ENCODE results near the gene CDR2. TPM values are rescaled to one million over a fixed set of nuclear protein-coding genes. Genes with fewer than 3 reads are reported as not detected.

The CDR2 gene
- total and polyA plus RNA-seq, 2 experiments from 2014 or later: 26.7 to 30.9 TPM

GRCh38 chr16:22321340-22322001 is 52.9 kb downstream of the CDR2 start:
- Histone ChIP-seq H3K9me2 (replicated peaks; ENCODE audit: insufficient read depth) (no peaks in the 10 kb centered on the region), H3K9me3 (ENCODE audit: low read depth) (no peaks in the 10 kb centered on the region), H3K27ac (no peak overlapping the region), H3K27me3 (no peaks in the 10 kb centered on the region), H3K4me2 (no peak overlapping the region), H4K20me1 (ENCODE audit: insufficient read depth, poor library complexity, severe bottlenecking) (peaks cover 3% of the 10 kb centered on the region), H3K79me2 (peaks cover 4% of the 10 kb centered on the region), H2AFZ (no peak overlapping the region), H3K36me3 (replicated peaks; ENCODE audit: insufficient read depth, low read depth) (no peaks in the 10 kb centered on the region), H3K4me3 (no peak overlapping the region), H3K4me1 (ENCODE audit: insufficient read depth) (no peaks in the 10 kb centered on the region)
- DNase-seq (ENCODE audit: low spot score): peak; percentile 88
- TF ChIP-seq EZH2phosphoT487 (IDR thresholded peaks at IDR 0.05; ENCODE audit: low read depth, severe bottlenecking, unreplicated experiment): no peak
- TF ChIP-seq CTCF (IDR thresholded peaks at IDR 0.05; ENCODE audit: poor library complexity): peak; percentile 89
- TF ChIP-seq EZH2 (IDR thresholded peaks at IDR 0.05; ENCODE audit: borderline replicate concordance): no peak
- WGBS (ENCODE audit: low lambda C conversion rate, missing lambda C conversion rate): 56% methylated on average over 16 of the region's 16 CpGs

GRCh38 chr16:22320572-22321339 is 53.7 kb downstream of the CDR2 start:
- Histone ChIP-seq H4K20me1 (ENCODE audit: insufficient read depth, poor library complexity, severe bottlenecking) (peaks cover 3% of the 10 kb centered on the region), H3K4me2 (no peak overlapping the region), H3K36me3 (replicated peaks; ENCODE audit: insufficient read depth, low read depth) (no peaks in the 10 kb centered on the region), H3K27me3 (no peaks in the 10 kb centered on the region), H3K4me3 (no peak overlapping the region), H3K9me3 (ENCODE audit: low read depth) (no peaks in the 10 kb centered on the region), H3K4me1 (ENCODE audit: insufficient read depth) (no peaks in the 10 kb centered on the region), H2AFZ (no peak overlapping the region), H3K79me2 (peaks cover 4% of the 10 kb centered on the region), H3K27ac (no peak overlapping the region), H3K9me2 (replicated peaks; ENCODE audit: insufficient read depth) (no peaks in the 10 kb centered on the region)
- DNase-seq (ENCODE audit: low spot score): no peak
- no peak for TF ChIP-seq CTCF (IDR thresholded peaks at IDR 0.05; ENCODE audit: poor library complexity)
- no peak for TF ChIP-seq EZH2 (IDR thresholded peaks at IDR 0.05; ENCODE audit: borderline replicate concordance)
- TF ChIP-seq EZH2phosphoT487 (IDR thresholded peaks at IDR 0.05; ENCODE audit: low read depth, severe bottlenecking, unreplicated experiment): no peak
- 71% methylated on average over 13 of the region's 13 CpGs for WGBS (ENCODE audit: low lambda C conversion rate, missing lambda C conversion rate)

GRCh38 chr16:22318690-22319358 is 55.6 kb downstream of the CDR2 start:
- Histone ChIP-seq H3K4me3 (no peak overlapping the region), H3K4me1 (ENCODE audit: insufficient read depth) (no peaks in the 10 kb centered on the region), H3K27me3 (no peaks in the 10 kb centered on the region), H3K9me3 (ENCODE audit: low read depth) (no peaks in the 10 kb centered on the region), H3K9me2 (replicated peaks; ENCODE audit: insufficient read depth) (no peaks in the 10 kb centered on the region), H3K27ac (no peak overlapping the region), H4K20me1 (ENCODE audit: insufficient read depth, poor library complexity, severe bottlenecking) (peaks cover 3% of the 10 kb centered on the region), H3K79me2 (peaks cover 4% of the 10 kb centered on the region), H2AFZ (no peak overlapping the region), H3K4me2 (no peak overlapping the region), H3K36me3 (replicated peaks; ENCODE audit: insufficient read depth, low read depth) (no peaks in the 10 kb centered on the region)
- TF ChIP-seq EZH2phosphoT487 (IDR thresholded peaks at IDR 0.05; ENCODE audit: low read depth, severe bottlenecking, unreplicated experiment) (no peak), CTCF (IDR thresholded peaks at IDR 0.05; ENCODE audit: poor library complexity) (peak; percentile 43)
- peak; percentile 38 for DNase-seq (ENCODE audit: low spot score)
- WGBS (ENCODE audit: low lambda C conversion rate, missing lambda C conversion rate): 91% methylated on average over 18 of the region's 18 CpGs
